Renal cortex interstitium (tissue), 11 donors: ENCODE results near the gene SH2D6. TPM values are rescaled to one million over a fixed set of nuclear protein-coding genes. Genes with fewer than 3 reads are reported as not detected.
"Not testable (repeated sequence)": the region's sequence is repeated elsewhere in the genome, so short reads cannot be mapped to it uniquely, and the experiment has no call there.

ENCODE experiments used
- DNase-seq, 11 donors: peaks; one replicate each; pipeline ENCODE4 v3.0.0-alpha.2; 2013; ENCODE audit warnings: low read depth in 9 of 11, low spot score in 4 of 11; ENCODE audit errors: extremely low read depth in 1 of 11
- polyA plus RNA-seq, 3 donors: library from polyadenylated mRNA; unstranded; fragments of 120-200 nt; gene quantifications; one replicate each; pipeline ENCODE4 v1.2.1, GENCODE V29; 2013; ENCODE audit not compliant: insufficient read length in 3 of 3

SH2D6 gene
- polyA plus RNA-seq, 3 donors: 0.29 to 1.2 (median 1.1) TPM

- no peak for DNase-seq
Observed at GRCh38 chr2:85435981-85436835, 17.7 kb downstream of the SH2D6 start.

- no peak for DNase-seq
Observed at GRCh38 chr2:85436836-85437487, 18.4 kb downstream of the SH2D6 start.

- peak in 5 of 11 donors; percentile 71 to 79 (median 74) for DNase-seq
Observed at GRCh38 chr2:85437488-85438200, 19.1 kb downstream of the SH2D6 start.

- DNase-seq: peak in 3 of 11 donors; percentile 37 to 53 (median 39)
Observed at GRCh38 chr2:85438201-85439024, 19.9 kb downstream of the SH2D6 start.

- DNase-seq: peak in 2 of 11 donors; percentile 36 to 63
Observed at GRCh38 chr2:85439025-85439472, 20.5 kb downstream of the SH2D6 start.

- not testable (repeated sequence) for DNase-seq
Observed at GRCh38 chr2:85439569-85439968, 21.1 kb downstream of the SH2D6 start.

- DNase-seq: no peak
Observed at GRCh38 chr2:85439986-85440385, 21.5 kb downstream of the SH2D6 start.

GRCh38 chr2:85440729-85441128 is 22.2 kb downstream of the SH2D6 start:
- DNase-seq: no peak

GRCh38 chr2:85441864-85442263 is 23.4 kb downstream of the SH2D6 start:
- DNase-seq: no peak

- no peak for DNase-seq
Observed at GRCh38 chr2:85444629-85445172, 26.2 kb downstream of the SH2D6 start.

- DNase-seq: no peak
Observed at GRCh38 chr2:85445316-85446295, 27.1 kb downstream of the SH2D6 start.

- no peak for DNase-seq
Observed at GRCh38 chr2:85446296-85447221, 28.0 kb downstream of the SH2D6 start.

GRCh38 chr2:85447222-85447585 is 28.7 kb downstream of the SH2D6 start:
- no peak for DNase-seq

GRCh38 chr2:85448461-85449213 is 30.1 kb downstream of the SH2D6 start:
- DNase-seq: no peak

- no peak for DNase-seq
Observed at GRCh38 chr2:85449214-85449588, 30.7 kb downstream of the SH2D6 start.

- DNase-seq: no peak
Observed at GRCh38 chr2:85452237-85452636, 33.7 kb downstream of the SH2D6 start.
